AML-193 (cell line): ENCODE results near the gene COX7A2L.
"Not testable (repeated sequence)": the region's sequence is repeated elsewhere in the genome, so short reads cannot be mapped to it uniquely, and the experiment has no call there.

Source experiments
- DNase-seq, 2 experiments: peaks; one replicate each; lab custom pipeline; 2025; lab: John Stamatoyannopoulos, UW

The COX7A2L gene

GRCh38 chr2:42339191-42339912, 21.7 kb downstream of the COX7A2L start:
- no peak for DNase-seq

GRCh38 chr2:42338567-42339190, 22.3 kb downstream of the COX7A2L start:
- DNase-seq: no peak

GRCh38 chr2:42337846-42338566, 23.0 kb downstream of the COX7A2L start:
- DNase-seq: no peak

GRCh38 chr2:42337356-42337820, 23.6 kb downstream of the COX7A2L start:
- no peak for DNase-seq

- no peak for DNase-seq
These were observed 24.6 kb downstream of the COX7A2L start for GRCh38 chr2:42336361-42336965.

- no peak for DNase-seq
These were observed 25.4 kb downstream of the COX7A2L start for GRCh38 chr2:42335514-42336104.

GRCh38 chr2:42334865-42335264, 26.2 kb downstream of the COX7A2L start:
- DNase-seq: not testable (repeated sequence)

GRCh38 chr2:42334220-42334619, 26.8 kb downstream of the COX7A2L start:
- DNase-seq: no peak

GRCh38 chr2:42333579-42333978, 27.4 kb downstream of the COX7A2L start:
- no peak for DNase-seq

GRCh38 chr2:42332575-42332974, 28.4 kb downstream of the COX7A2L start:
- DNase-seq: no peak

GRCh38 chr2:42331569-42332284, 29.3 kb downstream of the COX7A2L start:
- DNase-seq: no peak

GRCh38 chr2:42329736-42330135, 31.3 kb downstream of the COX7A2L start:
- no peak for DNase-seq

- no peak for DNase-seq
These were observed 32.1 kb downstream of the COX7A2L start for GRCh38 chr2:42328923-42329322.

- peak; percentile 57 to 71 for DNase-seq
These were observed 32.7 kb downstream of the COX7A2L start for GRCh38 chr2:42328148-42328833.

GRCh38 chr2:42327125-42327524, 33.9 kb downstream of the COX7A2L start:
- DNase-seq: no peak

- no peak for DNase-seq
These were observed 35.4 kb downstream of the COX7A2L start for GRCh38 chr2:42325609-42326008.

- DNase-seq: no peak
These were observed 36.1 kb downstream of the COX7A2L start for GRCh38 chr2:42324949-42325348.

- no peak for DNase-seq
These were observed 36.8 kb downstream of the COX7A2L start for GRCh38 chr2:42324244-42324643.

GRCh38 chr2:42321452-42322064, 39.5 kb downstream of the COX7A2L start:
- no peak for DNase-seq

GRCh38 chr2:42319265-42319664, 41.8 kb downstream of the COX7A2L start:
- DNase-seq: no peak
